Trophoblast cell (in vitro differentiated cells and primary cell): ENCODE results near the gene HADHB.

Experiments used
- DNase-seq, 2 donors: peaks; one replicate each; pipeline ENCODE4 v3.0.0-alpha.2; 2016
- H2AFZ ChIP-seq: 2 replicates; pipeline ENCODE4 v1.6.1; 2013; ENCODE audit warnings: low read length, moderate library complexity, mild to moderate bottlenecking; ENCODE audit not compliant: insufficient read depth, poor library complexity
- H2AK5ac ChIP-seq: 2 replicates; pipeline ENCODE4 v1.6.1; 2013; ENCODE audit warnings: mild to moderate bottlenecking, low read length
- H2BK120ac ChIP-seq: 2 replicates; pipeline ENCODE4 v1.6.1; 2013; ENCODE audit warnings: low read length, mild to moderate bottlenecking, moderate library complexity; ENCODE audit not compliant: insufficient read depth, poor library complexity
- H2BK12ac ChIP-seq: 2 replicates; pipeline ENCODE4 v1.6.1; 2013; ENCODE audit warnings: mild to moderate bottlenecking, low read length, moderate library complexity
- H2BK5ac ChIP-seq: 2 replicates; pipeline ENCODE4 v1.6.1; 2013; ENCODE audit warnings: low read length, low read depth, moderate library complexity, mild to moderate bottlenecking; ENCODE audit not compliant: poor library complexity
- H3K14ac ChIP-seq: 2 replicates; pipeline ENCODE4 v1.6.1; 2013; ENCODE audit warnings: mild to moderate bottlenecking, low read length
- H3K18ac ChIP-seq: 2 replicates; pipeline ENCODE4 v1.6.1; 2013; ENCODE audit warnings: mild to moderate bottlenecking, low read length
- H3K23ac ChIP-seq: 2 replicates; pipeline ENCODE4 v1.6.1; 2013; ENCODE audit warnings: low read length
- H3K27ac ChIP-seq: 2 replicates; pipeline ENCODE4 v1.5.1; 2013; ENCODE audit warnings: low read depth, mild to moderate bottlenecking, inconsistent platforms, low read length, moderate library complexity
- H3K27me3 ChIP-seq: 2 replicates; pipeline ENCODE4 v1.6.1; 2013; ENCODE audit warnings: inconsistent platforms, mild to moderate bottlenecking, low read length, moderate library complexity; ENCODE audit not compliant: insufficient read depth
- H3K36me3 ChIP-seq, 2 experiments: 1 replicate in 1 of 2; 2 replicates in 1 of 2; pipeline ENCODE4 v1.6.1; 2013; ENCODE audit warnings: low read length in 2 of 2, mild to moderate bottlenecking in 2 of 2, moderate library complexity in 1 of 2; ENCODE audit not compliant: insufficient read depth in 2 of 2, control insufficient read depth in 1 of 2
- H3K4ac ChIP-seq: 2 replicates; pipeline ENCODE4 v1.6.1; 2013; ENCODE audit warnings: low read depth, mild to moderate bottlenecking, low read length, moderate library complexity
- H3K4me1 ChIP-seq, 2 experiments: 1 replicate in 1 of 2; 2 replicates in 1 of 2; pipeline ENCODE4 v1.6.1; 2013; ENCODE audit warnings: low read length in 2 of 2, mild to moderate bottlenecking in 2 of 2, moderate library complexity in 1 of 2; ENCODE audit not compliant: insufficient read depth in 2 of 2, control insufficient read depth in 1 of 2
- H3K4me2 ChIP-seq: 2 replicates; pipeline ENCODE4 v1.6.1; 2013; ENCODE audit warnings: inconsistent platforms, mild to moderate bottlenecking, low read length, moderate library complexity
- H3K4me3 ChIP-seq: 2 replicates; pipeline ENCODE4 v1.5.1; 2013; ENCODE audit warnings: mild to moderate bottlenecking, low read depth, low read length, inconsistent platforms
- H3K79me1 ChIP-seq: one replicate; pipeline ENCODE4 v1.6.1; 2013; ENCODE audit warnings: low read length
- H3K79me2 ChIP-seq: 2 replicates; pipeline ENCODE4 v1.6.1; 2013; ENCODE audit warnings: low read length, mild to moderate bottlenecking; ENCODE audit not compliant: control insufficient read depth, insufficient read depth, poor library complexity
- H3K9ac ChIP-seq: 2 replicates; pipeline ENCODE4 v1.6.1; 2013; ENCODE audit warnings: mild to moderate bottlenecking, low read length
- H3K9me3 ChIP-seq: 2 replicates; pipeline ENCODE4 v1.6.1; 2013; ENCODE audit warnings: low read depth, mild to moderate bottlenecking, control low read depth, inconsistent platforms, low read length; ENCODE audit not compliant: insufficient read depth
- H4K12ac ChIP-seq: 2 replicates; pipeline ENCODE4 v1.6.1; 2013; ENCODE audit warnings: low read depth, mild to moderate bottlenecking, low read length, moderate library complexity
- H4K8ac ChIP-seq: 2 replicates; pipeline ENCODE4 v1.6.1; 2013; ENCODE audit warnings: low read depth, mild to moderate bottlenecking, low read length, moderate library complexity
- H4K91ac ChIP-seq: one replicate; pipeline ENCODE4 v1.6.1; 2013; ENCODE audit warnings: low read depth, mild to moderate bottlenecking, low read length, moderate library complexity
- WGBS: extraction: QIAGEN DNeasy Blood & Tissue Kit; methylation state at CpG from one replicate; pipeline ENCODE4 v1.1.7; 2013; ENCODE audit warnings: missing lambda C conversion rate; ENCODE audit not compliant: insufficient read length, insufficient coverage; ENCODE audit errors: extremely low coverage; 5-methylcytosine and 5-hydroxymethylcytosine counted together

Gene HADHB

DNA sequence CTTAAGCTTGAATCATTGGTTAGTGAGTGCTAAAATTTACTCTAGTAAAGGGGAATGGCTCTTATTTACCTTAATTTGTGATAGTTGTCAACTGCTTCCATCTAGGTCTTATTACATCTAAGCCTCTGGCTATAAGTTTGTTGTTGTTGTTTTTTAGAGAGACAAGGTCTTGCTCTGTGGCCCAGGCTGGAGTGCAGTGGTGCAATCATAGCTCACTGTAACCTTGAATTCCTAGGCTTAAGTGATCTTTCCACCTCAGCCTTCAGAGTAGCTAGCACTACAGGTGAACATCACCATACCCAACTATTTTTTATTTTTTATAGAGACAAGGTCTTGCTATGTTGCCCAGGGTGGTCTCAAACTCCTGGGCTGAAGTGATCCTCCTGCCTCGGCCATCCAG lies 6.9 kb upstream of the HADHB start:
- Histone ChIP-seq H3K14ac (no peak overlapping the region), H3K9me3 (no peaks in the 10 kb centered on the region)

DNA sequence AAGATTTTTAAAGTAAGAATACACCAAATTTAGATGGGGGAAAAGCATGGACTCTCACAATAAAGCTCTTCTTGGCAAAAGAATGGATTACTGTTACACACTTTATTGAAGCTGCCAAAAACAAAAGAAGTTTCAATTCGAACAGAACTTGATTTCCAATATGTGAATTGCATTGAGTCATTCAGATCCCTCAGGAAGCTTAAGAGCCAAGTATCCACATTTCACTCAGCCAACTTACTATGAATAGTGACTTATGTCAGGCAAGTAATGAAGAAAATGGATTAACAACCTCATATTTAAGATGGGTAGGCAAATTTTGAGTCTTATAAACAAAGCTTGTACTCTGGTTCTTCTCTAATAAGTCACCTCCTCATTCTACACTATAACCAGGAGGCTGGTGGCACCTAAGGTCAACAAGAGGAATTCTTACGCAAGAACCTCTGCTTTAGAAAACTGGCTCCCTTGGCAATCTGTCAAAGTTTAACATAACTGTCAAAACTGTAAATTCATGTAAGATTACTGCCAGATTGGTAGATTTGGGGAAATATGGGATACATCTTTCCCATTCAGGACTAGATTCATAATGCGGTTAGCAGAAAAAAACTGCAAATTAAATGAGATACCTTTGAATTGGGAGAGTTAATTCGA lies 6.3 kb upstream of the HADHB start:
- H3K27ac ChIP-seq: no peak overlapping the region
- H2AK5ac ChIP-seq: no peak overlapping the region
- H4K12ac ChIP-seq: no peak overlapping the region
- H3K4me1 ChIP-seq: no peaks in the 10 kb centered on the region
- H3K9me3 ChIP-seq: no peaks in the 10 kb centered on the region
- no peak overlapping the region for H2BK5ac ChIP-seq
- H2BK120ac ChIP-seq: no peak overlapping the region
- no peak overlapping the region for H2BK12ac ChIP-seq
- no peak overlapping the region for H3K14ac ChIP-seq
- WGBS: no CpG with 5 or more reads among the region's 4 CpGs
- no peaks in the 10 kb centered on the region for H3K27me3 ChIP-seq
- no peaks in the 10 kb centered on the region for H3K79me1 ChIP-seq
- no peak overlapping the region for H4K91ac ChIP-seq
- no peak for DNase-seq
- H3K4ac ChIP-seq: no peak overlapping the region
- H3K36me3 ChIP-seq: peaks cover 14 to 22% of the 10 kb centered on the region in 2 experiments
- H3K18ac ChIP-seq: no peak overlapping the region
- H3K9ac ChIP-seq: no peak overlapping the region
- no peak overlapping the region for H3K23ac ChIP-seq
- no peak overlapping the region for H2AFZ ChIP-seq
- no peaks in the 10 kb centered on the region for H3K79me2 ChIP-seq
- no peak overlapping the region for H3K4me2 ChIP-seq
- H3K4me3 ChIP-seq: no peak overlapping the region
- H4K8ac ChIP-seq: no peak overlapping the region

More for the DNA sequence above, 6.9 kb upstream of the HADHB start:
- no peak overlapping the region for H2BK120ac ChIP-seq
- H2BK5ac ChIP-seq: no peak overlapping the region
- no peaks in the 10 kb centered on the region for H3K4me1 ChIP-seq
- H3K18ac ChIP-seq: no peak overlapping the region
- no peak overlapping the region for H2AFZ ChIP-seq
- H3K4me3 ChIP-seq: no peak overlapping the region
- no peak overlapping the region for H3K27ac ChIP-seq
- no CpG with 5 or more reads among the region's 1 CpG for WGBS
- no peak overlapping the region for H3K9ac ChIP-seq
- no peaks in the 10 kb centered on the region for H3K79me2 ChIP-seq
- no peak overlapping the region for H4K12ac ChIP-seq
- H2BK12ac ChIP-seq: no peak overlapping the region
- H3K36me3 ChIP-seq: peaks cover 16 to 28% of the 10 kb centered on the region in 2 experiments
- H3K4ac ChIP-seq: no peak overlapping the region
- H3K79me1 ChIP-seq: no peaks in the 10 kb centered on the region
- no peaks in the 10 kb centered on the region for H3K27me3 ChIP-seq
- no peak overlapping the region for H4K8ac ChIP-seq
- H3K23ac ChIP-seq: no peak overlapping the region
- DNase-seq: no peak
- no peak overlapping the region for H3K4me2 ChIP-seq
- no peak overlapping the region for H2AK5ac ChIP-seq
- H4K91ac ChIP-seq: no peak overlapping the region

DNA sequence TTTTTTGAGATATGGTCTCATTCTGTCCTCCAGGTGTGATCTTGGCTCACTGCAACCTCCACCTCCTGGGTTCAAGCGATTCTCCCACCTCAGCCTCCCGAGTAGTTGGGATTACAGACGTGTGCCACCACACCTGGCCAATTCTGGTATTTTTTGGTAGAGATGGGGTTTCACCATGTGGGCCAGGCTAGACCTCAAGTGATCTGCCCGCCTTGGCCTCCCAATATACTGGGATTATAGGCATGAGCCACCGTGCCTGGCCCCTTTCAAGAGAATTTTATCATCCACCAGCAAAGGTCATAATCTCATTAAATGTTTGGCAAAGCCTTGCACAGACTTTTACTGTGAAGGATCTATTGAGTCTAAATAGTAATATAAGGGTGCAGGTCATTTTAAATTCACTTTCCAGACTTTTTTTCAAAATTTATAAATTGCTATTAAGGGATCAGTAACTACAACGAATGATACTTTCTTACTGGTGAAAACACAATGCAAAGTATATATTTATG lies 2.8 kb upstream of the HADHB start:
- Histone ChIP-seq H4K91ac (no peak overlapping the region), H2BK12ac (no peak overlapping the region), H2AFZ (no peak overlapping the region), H3K4me3 (no peak overlapping the region), H2AK5ac (no peak overlapping the region), H2BK120ac (no peak overlapping the region), H3K27me3 (no peaks in the 10 kb centered on the region), H3K4ac (peak overlapping the region; percentile 57), H4K12ac (no peak overlapping the region), H3K18ac (no peak overlapping the region), H3K36me3 (peaks cover 3 to 8% of the 10 kb centered on the region in 2 experiments), H3K23ac (no peak overlapping the region), H2BK5ac (no peak overlapping the region), H3K14ac (no peak overlapping the region), H3K4me2 (no peak overlapping the region), H3K79me1 (peaks cover 5% of the 10 kb centered on the region), H4K8ac (no peak overlapping the region), H3K27ac (no peak overlapping the region), H3K4me1 (no peaks in the 10 kb centered on the region), H3K9ac (no peak overlapping the region), H3K9me3 (no peaks in the 10 kb centered on the region), H3K79me2 (peaks cover 7% of the 10 kb centered on the region)
- DNase-seq: no peak
- WGBS: no CpG with 5 or more reads among the region's 6 CpGs

DNA sequence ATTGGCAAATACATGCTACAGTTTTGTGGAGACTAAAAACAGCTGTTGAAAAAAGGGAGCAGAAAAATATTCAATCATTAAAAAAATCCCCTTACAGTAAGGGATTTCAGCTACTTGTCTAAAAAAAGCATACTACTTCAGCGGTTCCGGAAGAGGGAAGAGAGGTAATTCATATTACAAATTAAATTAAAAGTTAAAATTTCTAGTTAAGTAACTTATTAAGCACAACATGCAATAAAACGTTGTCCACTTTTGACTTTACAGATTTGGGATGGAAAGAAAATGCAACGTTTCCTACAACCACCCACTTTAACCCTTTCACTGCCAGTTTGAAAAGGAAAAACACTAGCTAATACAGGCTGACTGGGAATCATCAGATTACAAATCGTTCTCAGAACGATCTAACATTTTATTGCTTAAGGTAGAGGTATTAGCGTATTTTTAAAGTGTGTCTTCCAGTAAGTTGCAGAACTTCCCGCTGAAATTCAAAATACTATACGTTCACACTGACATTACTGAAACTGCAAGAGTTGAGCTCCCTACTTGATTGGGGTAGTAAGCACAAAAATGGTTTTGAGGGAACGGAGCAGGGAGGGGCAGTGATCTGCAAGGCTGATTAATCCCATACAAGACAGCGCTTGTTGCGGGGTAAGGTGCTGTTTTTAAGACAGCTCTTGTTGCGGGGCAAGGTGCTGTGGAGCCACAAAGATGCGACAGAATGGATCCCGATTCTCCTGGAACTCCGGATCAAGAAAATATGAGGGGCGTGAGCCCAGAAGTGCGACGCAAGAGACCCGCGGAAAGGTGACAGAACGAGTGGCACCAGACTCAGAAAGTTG lies 1.1 kb upstream of the HADHB start:
- no peaks in the 10 kb centered on the region for H3K27me3 ChIP-seq
- no peak overlapping the region for H4K12ac ChIP-seq
- H3K9me3 ChIP-seq: no peaks in the 10 kb centered on the region
- H2BK12ac ChIP-seq: no peak overlapping the region
- peak overlapping the region; percentile 82 for H3K27ac ChIP-seq
- H2AK5ac ChIP-seq: no peak overlapping the region
- peak in 1 of 2 donors; percentile 28 for DNase-seq
- no peak overlapping the region for H3K23ac ChIP-seq
- peak overlapping the region; percentile 86 for H4K8ac ChIP-seq
- peaks cover 5% of the 10 kb centered on the region for H3K79me1 ChIP-seq
- WGBS: no CpG with 5 or more reads among the region's 22 CpGs
- peak overlapping the region; percentile 90 for H3K4me3 ChIP-seq
- H3K36me3 ChIP-seq: no peaks in the 10 kb centered on the region
- peak overlapping the region; percentile 78 for H3K14ac ChIP-seq
- H3K9ac ChIP-seq: peak overlapping the region; percentile 94
- H4K91ac ChIP-seq: peak overlapping the region; percentile 21
- H3K79me2 ChIP-seq: peaks cover 7% of the 10 kb centered on the region
- peak overlapping the region; percentile 72 for H2AFZ ChIP-seq
- peak overlapping the region; percentile 88 for H3K4me2 ChIP-seq
- H3K18ac ChIP-seq: peak overlapping the region; percentile 68
- peak overlapping the region; percentile 28 for H2BK5ac ChIP-seq
- no peak overlapping the region for H2BK120ac ChIP-seq
- no peaks in the 10 kb centered on the region for H3K4me1 ChIP-seq
- H3K4ac ChIP-seq: peak overlapping the region; percentile 35
